Measurements from ENCODE around the gene ADNP2.

The ADNP2 gene

GRCh38 chr18:80074183-80074582, 34.9 kb upstream of the ADNP2 start:
- TF ChIP-seq, protein P1, sequence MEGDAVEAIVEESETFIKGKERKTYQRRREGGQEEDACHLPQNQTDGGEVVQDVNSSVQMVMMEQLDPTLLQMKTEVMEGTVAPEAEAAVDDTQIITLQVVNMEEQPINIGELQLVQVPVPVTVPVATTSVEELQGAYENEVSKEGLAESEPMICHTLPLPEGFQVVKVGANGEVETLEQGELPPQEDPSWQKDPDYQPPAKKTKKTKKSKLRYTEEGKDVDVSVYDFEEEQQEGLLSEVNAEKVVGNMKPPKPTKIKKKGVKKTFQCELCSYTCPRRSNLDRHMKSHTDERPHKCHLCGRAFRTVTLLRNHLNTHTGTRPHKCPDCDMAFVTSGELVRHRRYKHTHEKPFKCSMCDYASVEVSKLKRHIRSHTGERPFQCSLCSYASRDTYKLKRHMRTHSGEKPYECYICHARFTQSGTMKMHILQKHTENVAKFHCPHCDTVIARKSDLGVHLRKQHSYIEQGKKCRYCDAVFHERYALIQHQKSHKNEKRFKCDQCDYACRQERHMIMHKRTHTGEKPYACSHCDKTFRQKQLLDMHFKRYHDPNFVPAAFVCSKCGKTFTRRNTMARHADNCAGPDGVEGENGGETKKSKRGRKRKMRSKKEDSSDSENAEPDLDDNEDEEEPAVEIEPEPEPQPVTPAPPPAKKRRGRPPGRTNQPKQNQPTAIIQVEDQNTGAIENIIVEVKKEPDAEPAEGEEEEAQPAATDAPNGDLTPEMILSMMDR (IDR thresholded peaks at IDR 0.05; ENCODE audit: low read depth, low read length) = no peak

GRCh38 chr18:80074697-80075096, 34.4 kb upstream of the ADNP2 start:
- H3K4me3 ChIP-seq (ENCODE audit: low read depth, low read length) = no peak overlapping the region
- TF ChIP-seq, protein P1 (IDR thresholded peaks at IDR 0.05; ENCODE audit: low read depth, low read length) = no peak

More at GRCh38 chr18:80074183-80074582, 34.9 kb upstream of the ADNP2 start:
- no peak overlapping the region for H3K4me3 ChIP-seq (ENCODE audit: low read depth, low read length)

GRCh38 chr18:80075940-80076339, 33.1 kb upstream of the ADNP2 start:
- TF ChIP-seq, protein P1 (IDR thresholded peaks at IDR 0.05; ENCODE audit: low read depth, low read length) = no peak

DNA sequence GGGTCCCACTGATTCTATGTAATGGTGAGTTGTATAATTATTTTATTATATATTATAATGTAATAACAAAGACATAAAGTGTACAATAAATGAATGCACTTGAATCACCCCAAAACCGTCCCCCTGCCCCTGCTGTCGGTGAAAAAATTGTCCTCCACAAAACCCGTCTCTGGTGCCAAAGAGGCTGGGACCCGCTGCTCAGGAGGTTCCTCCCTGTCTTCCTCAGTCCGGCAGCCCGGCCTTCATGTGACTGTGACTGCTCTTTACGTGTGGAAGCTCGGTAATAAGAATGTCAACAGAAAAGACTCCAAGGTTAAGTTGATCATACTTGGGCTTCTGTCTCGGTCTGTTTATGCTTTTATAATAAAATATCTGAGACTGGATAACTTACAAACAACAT, 32.7 kb upstream of the ADNP2 start:
- no peak overlapping the region for H3K4me3 ChIP-seq (ENCODE audit: low read depth, low read length)
- TF ChIP-seq, protein P1 (IDR thresholded peaks at IDR 0.05; ENCODE audit: low read depth, low read length) = no peak

More at GRCh38 chr18:80075940-80076339, 33.1 kb upstream of the ADNP2 start:
- no peak overlapping the region for H3K4me3 ChIP-seq (ENCODE audit: low read depth, low read length)

DNA sequence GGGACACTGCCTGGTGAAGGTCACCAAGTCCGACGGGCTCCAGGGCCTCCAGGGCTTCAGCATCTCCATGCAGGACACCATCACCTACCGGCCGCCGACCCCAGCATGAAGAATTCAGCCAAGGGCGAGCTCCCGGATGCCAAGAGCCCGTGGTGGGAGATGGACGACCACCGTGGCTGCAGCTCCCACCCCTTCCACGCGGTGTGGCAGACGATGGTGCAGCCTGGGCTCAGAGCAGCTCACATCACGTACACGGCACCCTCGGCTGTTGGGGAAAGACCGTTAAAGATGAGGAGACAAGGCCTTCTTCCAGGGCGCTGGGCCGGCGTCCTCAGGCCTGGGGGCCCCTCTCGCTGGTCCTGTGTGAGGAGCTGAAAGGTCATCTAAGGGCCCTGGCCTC, 31.2 kb upstream of the ADNP2 start:
- TF ChIP-seq, protein P1 (IDR thresholded peaks at IDR 0.05; ENCODE audit: low read depth, low read length) = no peak
- H3K4me3 ChIP-seq (ENCODE audit: low read depth, low read length) = no peak overlapping the region

GRCh38 chr18:80086281-80086680, 22.8 kb upstream of the ADNP2 start:
- no peak overlapping the region for H3K4me3 ChIP-seq (ENCODE audit: low read depth, low read length)
- TF ChIP-seq, protein P1 (IDR thresholded peaks at IDR 0.05; ENCODE audit: low read depth, low read length) = no peak

GRCh38 chr18:80088036-80088435, 21.0 kb upstream of the ADNP2 start:
- TF ChIP-seq, protein P1 (IDR thresholded peaks at IDR 0.05; ENCODE audit: low read depth, low read length) = no peak
- no peak overlapping the region for H3K4me3 ChIP-seq (ENCODE audit: low read depth, low read length)

Measured in WI38 (cell line).